Breast epithelium (tissue), 3 donors: ENCODE measurements around the gene ATP5ME.

Experiments used
- CTCF ChIP-seq, 3 donors: fragments of 450-650 bp; IDR thresholded peaks; one replicate each; pipeline ENCODE4 v1.5.1; 2016 to 2017; ENCODE audit warnings: antibody characterized with exemption in 3 of 3, mild to moderate bottlenecking in 3 of 3, moderate library complexity in 3 of 3
- POLR2A ChIP-seq: fragments of 450-650 bp; IDR thresholded peaks from one replicate; pipeline ENCODE4 v1.6.1; 2016; ENCODE audit warnings: antibody characterized with exemption, mild to moderate bottlenecking, moderate library complexity

- TF ChIP-seq CTCF (IDR thresholded peaks at IDR 0.05) (no peak), POLR2A (no peak)
Observed at GRCh38 chr4:650461-650860, 23.6 kb downstream of the ATP5ME start.
